Fibroblast of lung (primary cell): ENCODE results near the gene KIF26B.

Experiments
- EZH2 ChIP-seq: IDR thresholded peaks from 2 replicates; pipeline ENCODE4 v1.5.1; 2012; ENCODE audit warnings: low read length, control low read depth, mild to moderate bottlenecking; ENCODE audit errors: missing control alignments
- TF ChIP-seq, protein P1 (sequence below), 2 donors: IDR thresholded peaks in 1 of 2; conservative IDR thresholded peaks in 1 of 2; 1 replicate in 1 of 2; 2 replicates in 1 of 2; pipeline ENCODE4 v1.5.1; 2011 to 2012; ENCODE audit warnings: low read length in 2 of 2, control low read depth in 1 of 2, inconsistent platforms in 1 of 2, low read depth in 1 of 2, mild to moderate bottlenecking in 1 of 2

DNA sequence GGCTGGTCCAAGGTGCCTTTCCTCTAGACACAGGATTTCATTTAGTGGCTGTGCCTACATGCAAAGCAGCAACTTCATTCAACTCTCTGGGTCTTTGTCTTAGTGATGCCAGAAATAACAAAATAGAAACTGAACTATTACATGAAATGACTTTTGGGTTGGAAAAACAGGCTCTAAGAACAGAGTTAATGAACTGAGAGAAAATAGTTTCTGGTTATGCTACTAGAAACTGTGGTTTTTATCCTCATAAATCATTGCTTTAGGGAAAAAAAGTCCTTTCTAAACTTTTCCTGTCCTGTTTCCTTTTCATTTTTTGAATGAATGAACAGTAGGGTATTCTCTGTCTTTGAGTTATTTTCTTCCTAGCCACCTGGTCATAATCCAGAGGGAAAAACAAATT is 424.0 kb downstream of the KIF26B start:
- TF ChIP-seq, protein P1, sequence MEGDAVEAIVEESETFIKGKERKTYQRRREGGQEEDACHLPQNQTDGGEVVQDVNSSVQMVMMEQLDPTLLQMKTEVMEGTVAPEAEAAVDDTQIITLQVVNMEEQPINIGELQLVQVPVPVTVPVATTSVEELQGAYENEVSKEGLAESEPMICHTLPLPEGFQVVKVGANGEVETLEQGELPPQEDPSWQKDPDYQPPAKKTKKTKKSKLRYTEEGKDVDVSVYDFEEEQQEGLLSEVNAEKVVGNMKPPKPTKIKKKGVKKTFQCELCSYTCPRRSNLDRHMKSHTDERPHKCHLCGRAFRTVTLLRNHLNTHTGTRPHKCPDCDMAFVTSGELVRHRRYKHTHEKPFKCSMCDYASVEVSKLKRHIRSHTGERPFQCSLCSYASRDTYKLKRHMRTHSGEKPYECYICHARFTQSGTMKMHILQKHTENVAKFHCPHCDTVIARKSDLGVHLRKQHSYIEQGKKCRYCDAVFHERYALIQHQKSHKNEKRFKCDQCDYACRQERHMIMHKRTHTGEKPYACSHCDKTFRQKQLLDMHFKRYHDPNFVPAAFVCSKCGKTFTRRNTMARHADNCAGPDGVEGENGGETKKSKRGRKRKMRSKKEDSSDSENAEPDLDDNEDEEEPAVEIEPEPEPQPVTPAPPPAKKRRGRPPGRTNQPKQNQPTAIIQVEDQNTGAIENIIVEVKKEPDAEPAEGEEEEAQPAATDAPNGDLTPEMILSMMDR (conservative IDR thresholded peaks at IDR 0.05 in 1 of 2, IDR thresholded peaks at IDR 0.05 in 1 of 2; ENCODE audit: low read depth in 1 of 2, low read length in 2 of 2) = no peak
- no peak for TF ChIP-seq EZH2
